ENCODE measurements around the gene ZFPM1. TPM values are rescaled to one million over a fixed set of nuclear protein-coding genes. Genes with fewer than 3 reads are reported as not detected.

Gene ZFPM1
- polyA plus RNA-seq, 2 donors, result 0.98 to 2.6 TPM

GRCh38 chr16:88491001-88491559, 38.0 kb downstream of the ZFPM1 start:
- peaks cover 0 to 3% of the 10 kb centered on the region in 2 donors for H3K36me3 ChIP-seq (ENCODE audit: control insufficient read depth in 2 of 2, insufficient read depth in 2 of 2, low read length in 1 of 2)
- H3K27ac ChIP-seq (ENCODE audit: low read depth in 2 of 2, low read length in 1 of 2), result no peak overlapping the region
- 96% methylated on average over 26 of the region's 26 CpGs for WGBS, 2 donors
- no peaks in the 10 kb centered on the region for H3K4me1 ChIP-seq (ENCODE audit: control insufficient read depth in 2 of 2, insufficient read depth in 2 of 2, low read length in 1 of 2)
- no peaks in the 10 kb centered on the region for H3K9me3 ChIP-seq (ENCODE audit: control insufficient read depth in 2 of 2, insufficient read depth in 1 of 2, low read depth in 1 of 2, low read length in 1 of 2)
- H3K4me3 ChIP-seq (ENCODE audit: low read depth in 1 of 2, low read length in 2 of 2), result no peak overlapping the region
- no peaks in the 10 kb centered on the region for H3K27me3 ChIP-seq (ENCODE audit: control insufficient read depth in 1 of 2, insufficient read depth in 2 of 2, low read length in 2 of 2)

- Histone ChIP-seq H3K27ac (ENCODE audit: low read depth in 2 of 2, low read length in 1 of 2) (no peak overlapping the region), H3K4me3 (ENCODE audit: low read depth in 1 of 2, low read length in 2 of 2) (no peak overlapping the region), H3K9me3 (ENCODE audit: control insufficient read depth in 2 of 2, insufficient read depth in 1 of 2, low read depth in 1 of 2, low read length in 1 of 2) (no peaks in the 10 kb centered on the region), H3K36me3 (ENCODE audit: control insufficient read depth in 2 of 2, insufficient read depth in 2 of 2, low read length in 1 of 2) (no peaks in the 10 kb centered on the region), H3K27me3 (ENCODE audit: control insufficient read depth in 1 of 2, insufficient read depth in 2 of 2, low read length in 2 of 2) (no peaks in the 10 kb centered on the region), H3K4me1 (ENCODE audit: control insufficient read depth in 2 of 2, insufficient read depth in 2 of 2, low read length in 1 of 2) (no peaks in the 10 kb centered on the region)
- WGBS, 2 donors, result 83 to 91% methylated on average over 25 to 28 of the region's 28 CpGs
These were observed 38.7 kb downstream of the ZFPM1 start for GRCh38 chr16:88491560-88492310.

GRCh38 chr16:88493879-88494278, 40.8 kb downstream of the ZFPM1 start:
- Histone ChIP-seq H3K9me3 (ENCODE audit: control insufficient read depth in 2 of 2, insufficient read depth in 1 of 2, low read depth in 1 of 2, low read length in 1 of 2) (no peaks in the 10 kb centered on the region), H3K4me3 (ENCODE audit: low read depth in 1 of 2, low read length in 2 of 2) (no peak overlapping the region), H3K27me3 (ENCODE audit: control insufficient read depth in 1 of 2, insufficient read depth in 2 of 2, low read length in 2 of 2) (no peaks in the 10 kb centered on the region), H3K27ac (ENCODE audit: low read depth in 2 of 2, low read length in 1 of 2) (no peak overlapping the region), H3K4me1 (ENCODE audit: control insufficient read depth in 2 of 2, insufficient read depth in 2 of 2, low read length in 1 of 2) (no peaks in the 10 kb centered on the region), H3K36me3 (ENCODE audit: control insufficient read depth in 2 of 2, insufficient read depth in 2 of 2, low read length in 1 of 2) (no peaks in the 10 kb centered on the region)
- 93 to 94% methylated on average over 24 of the region's 24 CpGs for WGBS, 2 donors

GRCh38 chr16:88494335-88495154, 41.5 kb downstream of the ZFPM1 start:
- 89 to 92% methylated on average over 43 of the region's 43 CpGs for WGBS, 2 donors
- Histone ChIP-seq H3K4me1 (ENCODE audit: control insufficient read depth in 2 of 2, insufficient read depth in 2 of 2, low read length in 1 of 2) (no peaks in the 10 kb centered on the region), H3K36me3 (ENCODE audit: control insufficient read depth in 2 of 2, insufficient read depth in 2 of 2, low read length in 1 of 2) (no peaks in the 10 kb centered on the region)

GRCh38 chr16:88495268-88495772, 42.2 kb downstream of the ZFPM1 start:
- H3K36me3 ChIP-seq (ENCODE audit: control insufficient read depth in 2 of 2, insufficient read depth in 2 of 2, low read length in 1 of 2), result no peaks in the 10 kb centered on the region
- H3K27ac ChIP-seq (ENCODE audit: low read depth in 2 of 2, low read length in 1 of 2), result no peak overlapping the region
- WGBS, 2 donors, result 86 to 95% methylated on average over 15 of the region's 15 CpGs
- H3K4me3 ChIP-seq (ENCODE audit: low read depth in 1 of 2, low read length in 2 of 2), result no peak overlapping the region
- H3K4me1 ChIP-seq (ENCODE audit: control insufficient read depth in 2 of 2, insufficient read depth in 2 of 2, low read length in 1 of 2), result no peaks in the 10 kb centered on the region
- no peaks in the 10 kb centered on the region for H3K9me3 ChIP-seq (ENCODE audit: control insufficient read depth in 2 of 2, insufficient read depth in 1 of 2, low read depth in 1 of 2, low read length in 1 of 2)
- H3K27me3 ChIP-seq (ENCODE audit: control insufficient read depth in 1 of 2, insufficient read depth in 2 of 2, low read length in 2 of 2), result no peaks in the 10 kb centered on the region

More at GRCh38 chr16:88494335-88495154, 41.5 kb downstream of the ZFPM1 start:
- H3K27ac ChIP-seq (ENCODE audit: low read depth in 2 of 2, low read length in 1 of 2), result no peak overlapping the region
- no peaks in the 10 kb centered on the region for H3K9me3 ChIP-seq (ENCODE audit: control insufficient read depth in 2 of 2, insufficient read depth in 1 of 2, low read depth in 1 of 2, low read length in 1 of 2)
- H3K4me3 ChIP-seq (ENCODE audit: low read depth in 1 of 2, low read length in 2 of 2), result no peak overlapping the region
- no peaks in the 10 kb centered on the region for H3K27me3 ChIP-seq (ENCODE audit: control insufficient read depth in 1 of 2, insufficient read depth in 2 of 2, low read length in 2 of 2)

- Histone ChIP-seq H3K27me3 (ENCODE audit: control insufficient read depth in 1 of 2, insufficient read depth in 2 of 2, low read length in 2 of 2) (no peaks in the 10 kb centered on the region), H3K36me3 (ENCODE audit: control insufficient read depth in 2 of 2, insufficient read depth in 2 of 2, low read length in 1 of 2) (no peaks in the 10 kb centered on the region), H3K27ac (ENCODE audit: low read depth in 2 of 2, low read length in 1 of 2) (no peak overlapping the region), H3K4me1 (ENCODE audit: control insufficient read depth in 2 of 2, insufficient read depth in 2 of 2, low read length in 1 of 2) (no peaks in the 10 kb centered on the region), H3K9me3 (ENCODE audit: control insufficient read depth in 2 of 2, insufficient read depth in 1 of 2, low read depth in 1 of 2, low read length in 1 of 2) (no peaks in the 10 kb centered on the region), H3K4me3 (ENCODE audit: low read depth in 1 of 2, low read length in 2 of 2) (no peak overlapping the region)
- whole genome bisulfite sequencing, 2 donors, result 66 to 71% methylated on average over 46 of the region's 46 CpGs
These were observed 44.7 kb downstream of the ZFPM1 start for GRCh38 chr16:88497561-88498462.

GRCh38 chr16:88498576-88499208, 45.6 kb downstream of the ZFPM1 start:
- Histone ChIP-seq H3K4me3 (ENCODE audit: low read depth in 1 of 2, low read length in 2 of 2) (no peak overlapping the region), H3K36me3 (ENCODE audit: control insufficient read depth in 2 of 2, insufficient read depth in 2 of 2, low read length in 1 of 2) (no peaks in the 10 kb centered on the region), H3K27me3 (ENCODE audit: control insufficient read depth in 1 of 2, insufficient read depth in 2 of 2, low read length in 2 of 2) (no peaks in the 10 kb centered on the region), H3K27ac (ENCODE audit: low read depth in 2 of 2, low read length in 1 of 2) (no peak overlapping the region), H3K9me3 (ENCODE audit: control insufficient read depth in 2 of 2, insufficient read depth in 1 of 2, low read depth in 1 of 2, low read length in 1 of 2) (no peaks in the 10 kb centered on the region), H3K4me1 (ENCODE audit: control insufficient read depth in 2 of 2, insufficient read depth in 2 of 2, low read length in 1 of 2) (no peaks in the 10 kb centered on the region)
- 80 to 90% methylated on average over 26 to 27 of the region's 27 CpGs for WGBS, 2 donors

GRCh38 chr16:88499292-88499691, 46.2 kb downstream of the ZFPM1 start:
- H3K4me1 ChIP-seq (ENCODE audit: control insufficient read depth in 2 of 2, insufficient read depth in 2 of 2, low read length in 1 of 2), result no peaks in the 10 kb centered on the region
- no peaks in the 10 kb centered on the region for H3K9me3 ChIP-seq (ENCODE audit: control insufficient read depth in 2 of 2, insufficient read depth in 1 of 2, low read depth in 1 of 2, low read length in 1 of 2)
- H3K4me3 ChIP-seq (ENCODE audit: low read depth in 1 of 2, low read length in 2 of 2), result no peak overlapping the region
- H3K36me3 ChIP-seq (ENCODE audit: control insufficient read depth in 2 of 2, insufficient read depth in 2 of 2, low read length in 1 of 2), result no peaks in the 10 kb centered on the region
- H3K27ac ChIP-seq (ENCODE audit: low read depth in 2 of 2, low read length in 1 of 2), result no peak overlapping the region
- 75 to 78% methylated on average over 18 to 19 of the region's 19 CpGs for WGBS, 2 donors
- H3K27me3 ChIP-seq (ENCODE audit: control insufficient read depth in 1 of 2, insufficient read depth in 2 of 2, low read length in 2 of 2), result no peaks in the 10 kb centered on the region

All from esophagus (tissue), 2 donors.